NOMO-1 (cell line): ENCODE measurements around the gene ADD1.
"Not testable (repeated sequence)": the region's sequence is repeated elsewhere in the genome, so short reads cannot be mapped to it uniquely, and the experiment has no call there.

ENCODE experiments used
- DNase-seq, 2 experiments: peaks; one replicate each; lab custom pipeline; 2025; ENCODE audit not compliant: unreplicated experiment in 2 of 2; lab: John Stamatoyannopoulos, UW

Gene ADD1

GRCh38 chr4:2914256-2915126 lies 70.8 kb downstream of the ADD1 start:
- no peak for DNase-seq

GRCh38 chr4:2915789-2916188 lies 72.1 kb downstream of the ADD1 start:
- no peak for DNase-seq

GRCh38 chr4:2916696-2917095 lies 73.1 kb downstream of the ADD1 start:
- DNase-seq, result not testable (repeated sequence)

GRCh38 chr4:2918300-2918699 lies 74.7 kb downstream of the ADD1 start:
- not testable (repeated sequence) for DNase-seq

- DNase-seq, result not testable (repeated sequence)
Measured at GRCh38 chr4:2918714-2919113, 75.1 kb downstream of the ADD1 start.

- not testable (repeated sequence) for DNase-seq
Measured at GRCh38 chr4:2922453-2923101, 78.9 kb downstream of the ADD1 start.

- no peak for DNase-seq
Measured at GRCh38 chr4:2923141-2923551, 79.5 kb downstream of the ADD1 start.

GRCh38 chr4:2923668-2924173 lies 80.1 kb downstream of the ADD1 start:
- DNase-seq, result no peak

- no peak for DNase-seq
Measured at GRCh38 chr4:2924286-2924685, 80.6 kb downstream of the ADD1 start.

- DNase-seq, result no peak
Measured at GRCh38 chr4:2924765-2925301, 81.2 kb downstream of the ADD1 start.

- DNase-seq, result no peak
Measured at GRCh38 chr4:2925496-2925895, 81.9 kb downstream of the ADD1 start.

- no peak for DNase-seq
Measured at GRCh38 chr4:2925931-2926860, 82.6 kb downstream of the ADD1 start.

- DNase-seq, result no peak
Measured at GRCh38 chr4:2927016-2927695, 83.5 kb downstream of the ADD1 start.

- no peak for DNase-seq
Measured at GRCh38 chr4:2927696-2928075, 84.0 kb downstream of the ADD1 start.

GRCh38 chr4:2928242-2929176 lies 84.9 kb downstream of the ADD1 start:
- no peak for DNase-seq

GRCh38 chr4:2929469-2929868 lies 85.8 kb downstream of the ADD1 start:
- no peak for DNase-seq

GRCh38 chr4:2930135-2930757 lies 86.6 kb downstream of the ADD1 start:
- no peak for DNase-seq

- no peak for DNase-seq
Measured at GRCh38 chr4:2930758-2931511, 87.3 kb downstream of the ADD1 start.
